PC-3 (cell line): ENCODE results near the gene ADAMTS13.
A peak's percentile ranks its signal among the peaks of the same experiment; 100 is the strongest.

Experiments used
- CTCF ChIP-seq: fragments of 300-600 bp; sonication (generic); conservative IDR thresholded peaks from 2 replicates; pipeline ENCODE4 v1.5.1; 2017; ENCODE audit warnings: antibody characterized with exemption, low read depth, mild to moderate bottlenecking, low read length
- EZH2 ChIP-seq: fragments of 300-600 bp; sonication (generic); IDR thresholded peaks from one replicate; pipeline ENCODE4 v1.6.1; 2017; ENCODE audit warnings: antibody characterized with exemption, mild to moderate bottlenecking, low read length; ENCODE audit not compliant: unreplicated experiment
- EZH2phosphoT487 ChIP-seq: fragments of 300-600 bp; sonication (generic); IDR thresholded peaks from 2 replicates; pipeline ENCODE4 v1.6.1; 2018; ENCODE audit warnings: mild to moderate bottlenecking, antibody characterized with exemption, low read length, borderline replicate concordance

GRCh38 chr9:133403766-133404453 lies 18.3 kb upstream of the ADAMTS13 start:
- peak; percentile 70 for TF ChIP-seq CTCF
- no peak for TF ChIP-seq EZH2
- no peak for TF ChIP-seq EZH2phosphoT487
